Caco-2 (cell line): Measurements from ENCODE around the gene GJA9. TPM values are rescaled to one million over a fixed set of nuclear protein-coding genes. Genes with fewer than 3 reads are reported as not detected.

Source experiments
- BruUV-seq: library from RNA; stranded (reverse); fragments of 400-500 nt; replicated peaks from 2 replicates; lab custom pipeline; 2021; lab: Mats Ljungman, UMichigan
- CTCF ChIA-PET: fragments of 300-600 bp; sonication (Branson Sonifier 250); formaldehyde crosslinking; loops from one replicate; lab custom pipeline; 2022; ENCODE audit warnings: antibody characterized with exemption; lab: Charles Lee
- POLR2A ChIA-PET: fragments of 300-600 bp; sonication (Branson Sonifier 250); formaldehyde crosslinking; loops from one replicate; lab custom pipeline; 2022; ENCODE audit warnings: antibody characterized with exemption; lab: Charles Lee
- DNase-seq, 2 experiments: peaks; one replicate each; pipeline versions ENCODE4 v3.0.0 to v3.0.0-alpha.2; 2020 to 2022
- H3K27me3 ChIP-seq: replicated peaks from 2 replicates; pipeline ENCODE4 v1.6.0; 2011; ENCODE audit warnings: low read length; ENCODE audit not compliant: control insufficient read depth, insufficient read depth
- H3K36me3 ChIP-seq: 2 replicates; pipeline ENCODE4 v1.5.1; 2011; ENCODE audit warnings: low read length; ENCODE audit not compliant: control insufficient read depth, insufficient read depth
- H3K4me1 ChIP-seq: fragments of 250-450 bp; sonication (Bioruptor Pico); 2 replicates; pipeline ENCODE4 v1.5.1; 2020; ENCODE audit warnings: mild to moderate bottlenecking
- H3K4me3 ChIP-seq: 2 replicates; pipeline ENCODE4 v1.5.1; 2011; ENCODE audit warnings: low read depth, mild to moderate bottlenecking, control low read depth, low read length
- H3K9me3 ChIP-seq: fragments of 250-450 bp; sonication (Bioruptor Pico); 2 replicates; pipeline ENCODE4 v1.5.1; 2020; ENCODE audit warnings: mild to moderate bottlenecking, moderate library complexity
- H3K27ac Mint-ChIP-seq: one replicate; pipeline ENCODE4 v1.8.0; 2022; ENCODE audit warnings: mixed read lengths; ENCODE audit not compliant: unreplicated experiment
- H3K27me3 Mint-ChIP-seq: one replicate; pipeline ENCODE4 v1.8.0; 2022; ENCODE audit warnings: mixed read lengths; ENCODE audit not compliant: insufficient read depth, unreplicated experiment
- H3K36me3 Mint-ChIP-seq: one replicate; pipeline ENCODE4 v1.8.0; 2022; ENCODE audit warnings: mild to moderate bottlenecking, mixed read lengths; ENCODE audit not compliant: insufficient read depth, unreplicated experiment
- H3K4me1 Mint-ChIP-seq: one replicate; pipeline ENCODE4 v1.8.0; 2022; ENCODE audit warnings: low read depth, mixed read lengths; ENCODE audit not compliant: unreplicated experiment
- H3K4me3 Mint-ChIP-seq: one replicate; pipeline ENCODE4 v1.8.0; 2022; ENCODE audit warnings: mild to moderate bottlenecking, moderate library complexity, mixed read lengths; ENCODE audit not compliant: unreplicated experiment
- H3K9me3 Mint-ChIP-seq: one replicate; pipeline ENCODE4 v1.8.0; 2022; ENCODE audit warnings: mixed read lengths; ENCODE audit not compliant: unreplicated experiment
- intact Hi-C: fragments of 100-400 bp; cut with micrococcal nuclease; formaldehyde crosslinking; loops from one replicate; pipeline ENCODE4 v1.10.0; 2022; ENCODE audit not compliant: unreplicated experiment
- total RNA-seq: library from RNA; stranded (reverse); gene quantifications from 2 replicates; pipeline ENCODE4 v1.2.3, GENCODE V29; 2022
- TF ChIP-seq, protein P1 (sequence below), 2 experiments: fragments of 200-600 bp in 1 of 2; IDR thresholded peaks; 1 replicate in 1 of 2; 2 replicates in 1 of 2; pipeline versions ENCODE4 v1.5.1 to v1.8.0; 2011 to 2022; ENCODE audit warnings: antibody characterized with exemption in 1 of 2, control low read depth in 1 of 2, inconsistent platforms in 1 of 2, low read depth in 1 of 2, low read length in 1 of 2, mild to moderate bottlenecking in 1 of 2, moderate library complexity in 1 of 2; ENCODE audit not compliant: insufficient read depth in 1 of 2, severe bottlenecking in 1 of 2, unreplicated experiment in 1 of 2

GJA9 gene
- total RNA-seq, 1 experiment from 2014 or later, result not detected

DNA sequence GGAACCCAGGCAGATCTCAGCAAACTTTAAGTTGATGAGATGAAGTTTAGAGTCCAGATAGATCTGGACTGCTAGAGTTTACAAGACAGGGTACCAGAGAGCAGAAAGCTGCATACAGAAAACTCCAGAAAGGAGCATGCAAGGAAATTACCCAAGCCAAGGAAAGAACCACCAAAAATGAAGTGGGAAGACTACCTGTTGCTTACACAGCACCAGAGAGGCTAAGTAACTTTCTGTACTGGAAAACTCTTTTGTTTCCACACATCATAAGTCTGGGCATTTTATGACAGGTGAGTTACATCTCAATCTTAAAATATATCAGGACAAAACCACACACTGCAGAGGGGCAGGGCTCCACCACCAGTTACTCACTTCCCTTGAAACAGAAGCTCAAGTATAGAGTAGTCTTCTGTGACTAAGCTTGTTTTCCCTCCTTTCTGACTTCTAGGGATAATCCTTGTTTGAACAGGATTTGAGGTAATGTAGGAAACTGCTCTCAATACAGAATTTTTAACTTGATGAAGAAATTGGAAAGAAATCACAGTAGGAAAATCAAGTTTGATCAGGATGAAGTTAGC lies 17.4 kb upstream of the GJA9 start:
- no TSS peak for BruUV-seq

DNA sequence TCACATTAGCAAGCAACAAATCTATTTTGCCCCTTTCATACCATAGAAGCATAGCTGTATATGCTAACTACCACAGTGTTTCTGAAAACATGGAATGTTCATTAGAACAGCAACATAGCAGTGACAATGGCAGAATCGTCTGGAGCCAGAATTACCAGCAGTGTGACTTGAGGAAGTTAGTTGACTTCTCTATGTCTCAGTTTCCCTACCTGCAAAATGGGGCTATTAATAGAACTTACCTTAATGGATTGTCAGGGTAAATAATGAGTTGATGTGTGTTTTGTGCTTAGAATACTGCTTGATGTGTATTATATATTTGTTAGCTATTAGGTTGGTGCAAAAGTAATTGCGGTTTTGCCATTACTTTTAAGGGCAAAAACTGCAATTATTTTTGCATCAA lies 14.8 kb upstream of the GJA9 start:
- no peaks in the 10 kb centered on the region for H3K36me3 ChIP-seq
- no TSS peak for BruUV-seq
- TF ChIP-seq, protein P1, sequence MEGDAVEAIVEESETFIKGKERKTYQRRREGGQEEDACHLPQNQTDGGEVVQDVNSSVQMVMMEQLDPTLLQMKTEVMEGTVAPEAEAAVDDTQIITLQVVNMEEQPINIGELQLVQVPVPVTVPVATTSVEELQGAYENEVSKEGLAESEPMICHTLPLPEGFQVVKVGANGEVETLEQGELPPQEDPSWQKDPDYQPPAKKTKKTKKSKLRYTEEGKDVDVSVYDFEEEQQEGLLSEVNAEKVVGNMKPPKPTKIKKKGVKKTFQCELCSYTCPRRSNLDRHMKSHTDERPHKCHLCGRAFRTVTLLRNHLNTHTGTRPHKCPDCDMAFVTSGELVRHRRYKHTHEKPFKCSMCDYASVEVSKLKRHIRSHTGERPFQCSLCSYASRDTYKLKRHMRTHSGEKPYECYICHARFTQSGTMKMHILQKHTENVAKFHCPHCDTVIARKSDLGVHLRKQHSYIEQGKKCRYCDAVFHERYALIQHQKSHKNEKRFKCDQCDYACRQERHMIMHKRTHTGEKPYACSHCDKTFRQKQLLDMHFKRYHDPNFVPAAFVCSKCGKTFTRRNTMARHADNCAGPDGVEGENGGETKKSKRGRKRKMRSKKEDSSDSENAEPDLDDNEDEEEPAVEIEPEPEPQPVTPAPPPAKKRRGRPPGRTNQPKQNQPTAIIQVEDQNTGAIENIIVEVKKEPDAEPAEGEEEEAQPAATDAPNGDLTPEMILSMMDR (IDR thresholded peaks at IDR 0.05; ENCODE audit: insufficient read depth in 1 of 2, low read depth in 1 of 2, low read length in 1 of 2, severe bottlenecking in 1 of 2, unreplicated experiment in 1 of 2), result no peak

More for the DNA sequence above, 17.4 kb upstream of the GJA9 start:
- TF ChIP-seq, protein P1 (IDR thresholded peaks at IDR 0.05; ENCODE audit: insufficient read depth in 1 of 2, low read depth in 1 of 2, low read length in 1 of 2, severe bottlenecking in 1 of 2, unreplicated experiment in 1 of 2), result no peak
- Histone ChIP-seq H3K36me3 (no peaks in the 10 kb centered on the region), H3K27me3 (no peaks in the 10 kb centered on the region), H3K9me3 (no peaks in the 10 kb centered on the region), H3K4me3 (no peak overlapping the region), H3K4me1 (no peaks in the 10 kb centered on the region; the same call in 1 of the 2 replicates)
- H3K27me3 Mint-ChIP-seq, result no peaks in the 10 kb centered on the region
- H3K4me3 Mint-ChIP-seq, result no peak overlapping the region
- no peaks in the 10 kb centered on the region for H3K36me3 Mint-ChIP-seq
- intact Hi-C loops, result no loop called here
- no peaks in the 10 kb centered on the region for H3K9me3 Mint-ChIP-seq
- H3K4me1 Mint-ChIP-seq, result no peaks in the 10 kb centered on the region
- no peak for DNase-seq
- CTCF ChIA-PET, result no interaction called here
- POLR2A ChIA-PET, result no interaction called here
- no peak overlapping the region for H3K27ac Mint-ChIP-seq

DNA sequence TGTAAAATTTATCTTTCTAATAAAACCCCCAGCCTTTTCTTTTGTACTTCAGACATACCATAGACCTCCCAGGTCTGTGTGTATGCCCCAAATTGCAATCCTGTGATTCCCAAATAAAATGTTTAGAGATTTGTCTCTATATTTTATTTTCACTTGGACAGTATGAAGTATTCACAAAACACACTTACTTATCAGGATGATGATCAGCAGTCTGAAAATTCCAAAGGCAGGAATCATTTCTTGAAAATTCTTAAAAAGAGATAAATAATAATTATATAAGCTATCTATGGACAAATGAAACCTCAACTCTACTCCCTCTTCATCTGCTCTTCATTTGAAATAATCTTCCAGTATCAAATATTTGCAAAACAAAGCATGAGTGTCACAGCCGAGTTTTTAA lies 11.6 kb upstream of the GJA9 start:
- H3K4me3 ChIP-seq, result no peak overlapping the region
- TF ChIP-seq, protein P1 (IDR thresholded peaks at IDR 0.05; ENCODE audit: insufficient read depth in 1 of 2, low read depth in 1 of 2, low read length in 1 of 2, severe bottlenecking in 1 of 2, unreplicated experiment in 1 of 2), result no peak
- Mint-ChIP-seq H3K36me3 (no peaks in the 10 kb centered on the region), H3K4me1 (peaks cover 6% of the 10 kb centered on the region), H3K27me3 (no peaks in the 10 kb centered on the region), H3K9me3 (no peaks in the 10 kb centered on the region), H3K4me3 (no peak overlapping the region), H3K27ac (no peak overlapping the region)
- ChIA-PET POLR2A (no interaction called here), CTCF (no interaction called here)
- no peaks in the 10 kb centered on the region for H3K4me1 ChIP-seq
- H3K36me3 ChIP-seq, result no peaks in the 10 kb centered on the region
- no peak for DNase-seq
- intact Hi-C loops, result no loop called here
- H3K27me3 ChIP-seq, result no peaks in the 10 kb centered on the region
- H3K9me3 ChIP-seq, result no peaks in the 10 kb centered on the region
- no TSS peak for BruUV-seq

More for the DNA sequence above, 14.8 kb upstream of the GJA9 start:
- Mint-ChIP-seq H3K9me3 (no peaks in the 10 kb centered on the region), H3K27ac (no peak overlapping the region), H3K4me1 (peaks cover 6% of the 10 kb centered on the region), H3K4me3 (no peak overlapping the region), H3K27me3 (no peaks in the 10 kb centered on the region), H3K36me3 (no peaks in the 10 kb centered on the region)
- POLR2A ChIA-PET, result no interaction called here
- CTCF ChIA-PET, result no interaction called here
- Histone ChIP-seq H3K27me3 (no peaks in the 10 kb centered on the region), H3K9me3 (no peaks in the 10 kb centered on the region), H3K4me3 (no peak overlapping the region), H3K4me1 (no peaks in the 10 kb centered on the region; the same call in 1 of the 2 replicates)
- DNase-seq, result no peak
- intact Hi-C loops, result no loop called here
